ENCODE measurements around the gene CIITA.
A peak's percentile ranks its signal among the peaks of the same experiment; 100 is the strongest.

Gene CIITA

GRCh38 chr16:10949424-10949970 is 72.5 kb downstream of the CIITA start:
- no peaks in the 10 kb centered on the region for H3K9me3 ChIP-seq (ENCODE audit: control insufficient read depth in 2 of 2, low read length in 2 of 2)
- no peak overlapping the region for H3K9ac ChIP-seq (ENCODE audit: low read depth in 1 of 2, low read length in 2 of 2)
- H3K4me1 ChIP-seq (ENCODE audit: control insufficient read depth in 2 of 2, insufficient read depth in 2 of 2, low read length in 2 of 2): peaks cover 9 to 15% of the 10 kb centered on the region in 2 donors
- H3K27me3 ChIP-seq (ENCODE audit: control insufficient read depth in 2 of 2, insufficient read depth in 2 of 2, low read length in 2 of 2): no peaks in the 10 kb centered on the region
- no peaks in the 10 kb centered on the region for H3K36me3 ChIP-seq (ENCODE audit: control insufficient read depth in 2 of 2, insufficient read depth in 2 of 2, low read length in 2 of 2)
- H3K27ac ChIP-seq (ENCODE audit: low read depth in 2 of 2, low read length in 2 of 2): no peak overlapping the region
- H3K4me3 ChIP-seq (ENCODE audit: low read length in 2 of 2): no peak overlapping the region

GRCh38 chr16:10950393-10950792 is 73.4 kb downstream of the CIITA start:
- Histone ChIP-seq H3K4me3 (ENCODE audit: low read length in 2 of 2) (no peak overlapping the region), H3K27me3 (ENCODE audit: control insufficient read depth in 2 of 2, insufficient read depth in 2 of 2, low read length in 2 of 2) (no peaks in the 10 kb centered on the region), H3K9me3 (ENCODE audit: control insufficient read depth in 2 of 2, low read length in 2 of 2) (no peaks in the 10 kb centered on the region), H3K4me1 (ENCODE audit: control insufficient read depth in 2 of 2, insufficient read depth in 2 of 2, low read length in 2 of 2) (peaks cover 3 to 8% of the 10 kb centered on the region in 2 donors), H3K27ac (ENCODE audit: low read depth in 2 of 2, low read length in 2 of 2) (no peak overlapping the region), H3K36me3 (ENCODE audit: control insufficient read depth in 2 of 2, insufficient read depth in 2 of 2, low read length in 2 of 2) (no peaks in the 10 kb centered on the region), H3K9ac (ENCODE audit: low read depth in 1 of 2, low read length in 2 of 2) (no peak overlapping the region)

GRCh38 chr16:10951026-10951425 is 74.0 kb downstream of the CIITA start:
- Histone ChIP-seq H3K4me1 (ENCODE audit: control insufficient read depth in 2 of 2, insufficient read depth in 2 of 2, low read length in 2 of 2) (peaks cover 0 to 5% of the 10 kb centered on the region in 2 donors), H3K36me3 (ENCODE audit: control insufficient read depth in 2 of 2, insufficient read depth in 2 of 2, low read length in 2 of 2) (no peaks in the 10 kb centered on the region), H3K27ac (ENCODE audit: low read depth in 2 of 2, low read length in 2 of 2) (no peak overlapping the region), H3K4me3 (ENCODE audit: low read length in 2 of 2) (no peak overlapping the region), H3K27me3 (ENCODE audit: control insufficient read depth in 2 of 2, insufficient read depth in 2 of 2, low read length in 2 of 2) (no peaks in the 10 kb centered on the region), H3K9ac (ENCODE audit: low read depth in 1 of 2, low read length in 2 of 2) (no peak overlapping the region), H3K9me3 (ENCODE audit: control insufficient read depth in 2 of 2, low read length in 2 of 2) (no peaks in the 10 kb centered on the region)

- Histone ChIP-seq H3K4me1 (ENCODE audit: control insufficient read depth in 2 of 2, insufficient read depth in 2 of 2, low read length in 2 of 2) (no peaks in the 10 kb centered on the region), H3K36me3 (ENCODE audit: control insufficient read depth in 2 of 2, insufficient read depth in 2 of 2, low read length in 2 of 2) (peaks cover 0 to 2% of the 10 kb centered on the region in 2 donors), H3K27ac (ENCODE audit: low read depth in 2 of 2, low read length in 2 of 2) (no peak overlapping the region), H3K9ac (ENCODE audit: low read depth in 1 of 2, low read length in 2 of 2) (no peak overlapping the region), H3K27me3 (ENCODE audit: control insufficient read depth in 2 of 2, insufficient read depth in 2 of 2, low read length in 2 of 2) (no peaks in the 10 kb centered on the region), H3K9me3 (ENCODE audit: control insufficient read depth in 2 of 2, low read length in 2 of 2) (no peaks in the 10 kb centered on the region), H3K4me3 (ENCODE audit: low read length in 2 of 2) (no peak overlapping the region)
Observed at GRCh38 chr16:10954903-10955302, 77.9 kb downstream of the CIITA start.

- no peak overlapping the region for H3K27ac ChIP-seq (ENCODE audit: low read depth in 2 of 2, low read length in 2 of 2)
- no peak overlapping the region for H3K4me3 ChIP-seq (ENCODE audit: low read length in 2 of 2)
- no peaks in the 10 kb centered on the region for H3K9me3 ChIP-seq (ENCODE audit: control insufficient read depth in 2 of 2, low read length in 2 of 2)
- H3K27me3 ChIP-seq (ENCODE audit: control insufficient read depth in 2 of 2, insufficient read depth in 2 of 2, low read length in 2 of 2): no peaks in the 10 kb centered on the region
- no peaks in the 10 kb centered on the region for H3K4me1 ChIP-seq (ENCODE audit: control insufficient read depth in 2 of 2, insufficient read depth in 2 of 2, low read length in 2 of 2)
- H3K9ac ChIP-seq (ENCODE audit: low read depth in 1 of 2, low read length in 2 of 2): no peak overlapping the region
- H3K36me3 ChIP-seq (ENCODE audit: control insufficient read depth in 2 of 2, insufficient read depth in 2 of 2, low read length in 2 of 2): peaks cover 7 to 8% of the 10 kb centered on the region in 2 donors
Observed at GRCh38 chr16:10957771-10958482, 80.9 kb downstream of the CIITA start.

GRCh38 chr16:10959161-10959560 is 82.2 kb downstream of the CIITA start:
- H3K4me1 ChIP-seq (ENCODE audit: control insufficient read depth in 2 of 2, insufficient read depth in 2 of 2, low read length in 2 of 2): peaks cover 2% of the 10 kb centered on the region in 2 donors
- no peaks in the 10 kb centered on the region for H3K9me3 ChIP-seq (ENCODE audit: control insufficient read depth in 2 of 2, low read length in 2 of 2)
- no peak overlapping the region for H3K4me3 ChIP-seq (ENCODE audit: low read length in 2 of 2)
- H3K9ac ChIP-seq (ENCODE audit: low read depth in 1 of 2, low read length in 2 of 2): no peak overlapping the region
- H3K27ac ChIP-seq (ENCODE audit: low read depth in 2 of 2, low read length in 2 of 2): no peak overlapping the region
- no peaks in the 10 kb centered on the region for H3K27me3 ChIP-seq (ENCODE audit: control insufficient read depth in 2 of 2, insufficient read depth in 2 of 2, low read length in 2 of 2)
- H3K36me3 ChIP-seq (ENCODE audit: control insufficient read depth in 2 of 2, insufficient read depth in 2 of 2, low read length in 2 of 2): peaks cover 14 to 18% of the 10 kb centered on the region in 2 donors

GRCh38 chr16:10961231-10961630 is 84.2 kb downstream of the CIITA start:
- Histone ChIP-seq H3K4me3 (ENCODE audit: low read length in 2 of 2) (no peak overlapping the region), H3K27me3 (ENCODE audit: control insufficient read depth in 2 of 2, insufficient read depth in 2 of 2, low read length in 2 of 2) (no peaks in the 10 kb centered on the region), H3K4me1 (ENCODE audit: control insufficient read depth in 2 of 2, insufficient read depth in 2 of 2, low read length in 2 of 2) (peaks cover 4% of the 10 kb centered on the region in 2 donors), H3K36me3 (ENCODE audit: control insufficient read depth in 2 of 2, insufficient read depth in 2 of 2, low read length in 2 of 2) (peaks cover 17 to 21% of the 10 kb centered on the region in 2 donors), H3K9me3 (ENCODE audit: control insufficient read depth in 2 of 2, low read length in 2 of 2) (no peaks in the 10 kb centered on the region), H3K9ac (ENCODE audit: low read depth in 1 of 2, low read length in 2 of 2) (no peak overlapping the region), H3K27ac (ENCODE audit: low read depth in 2 of 2, low read length in 2 of 2) (no peak overlapping the region)

- H3K27me3 ChIP-seq (ENCODE audit: control insufficient read depth in 2 of 2, insufficient read depth in 2 of 2, low read length in 2 of 2): no peaks in the 10 kb centered on the region
- peaks cover 4% of the 10 kb centered on the region in 2 donors for H3K4me1 ChIP-seq (ENCODE audit: control insufficient read depth in 2 of 2, insufficient read depth in 2 of 2, low read length in 2 of 2)
- no peak overlapping the region for H3K27ac ChIP-seq (ENCODE audit: low read depth in 2 of 2, low read length in 2 of 2)
- peak overlapping the region; percentile 27 to 34 for H3K4me3 ChIP-seq (ENCODE audit: low read length in 2 of 2)
- no peaks in the 10 kb centered on the region for H3K9me3 ChIP-seq (ENCODE audit: control insufficient read depth in 2 of 2, low read length in 2 of 2)
- H3K36me3 ChIP-seq (ENCODE audit: control insufficient read depth in 2 of 2, insufficient read depth in 2 of 2, low read length in 2 of 2): peaks cover 17 to 22% of the 10 kb centered on the region in 2 donors
- peak overlapping the region in 1 of 2 donors; percentile 6 for H3K9ac ChIP-seq (ENCODE audit: low read depth in 1 of 2, low read length in 2 of 2)
Observed at GRCh38 chr16:10964039-10964890, 87.3 kb downstream of the CIITA start.

- Histone ChIP-seq H3K9me3 (ENCODE audit: control insufficient read depth in 2 of 2, low read length in 2 of 2) (no peaks in the 10 kb centered on the region), H3K4me1 (ENCODE audit: control insufficient read depth in 2 of 2, insufficient read depth in 2 of 2, low read length in 2 of 2) (peaks cover 4% of the 10 kb centered on the region in 2 donors), H3K9ac (ENCODE audit: low read depth in 1 of 2, low read length in 2 of 2) (peak overlapping the region in 1 of 2 donors; percentile 6), H3K36me3 (ENCODE audit: control insufficient read depth in 2 of 2, insufficient read depth in 2 of 2, low read length in 2 of 2) (peaks cover 17 to 22% of the 10 kb centered on the region in 2 donors), H3K4me3 (ENCODE audit: low read length in 2 of 2) (no peak overlapping the region), H3K27me3 (ENCODE audit: control insufficient read depth in 2 of 2, insufficient read depth in 2 of 2, low read length in 2 of 2) (no peaks in the 10 kb centered on the region), H3K27ac (ENCODE audit: low read depth in 2 of 2, low read length in 2 of 2) (no peak overlapping the region)
Observed at GRCh38 chr16:10964891-10965326, 87.9 kb downstream of the CIITA start.

Data from mucosa of rectum (tissue), 2 donors.